Adipose tissue (tissue), 3 donors: ENCODE results near the gene ASPSCR1. TPM values are rescaled to one million over a fixed set of nuclear protein-coding genes. Genes with fewer than 3 reads are reported as not detected.
"Not testable (repeated sequence)": the region's sequence is repeated elsewhere in the genome, so short reads cannot be mapped to it uniquely, and the experiment has no call there.

Experiments
- H3K27ac ChIP-seq: one replicate; pipeline ENCODE4 v1.5.1; 2013; ENCODE audit warnings: low read depth, low read length
- WGBS, 3 donors: extraction: QIAGEN DNeasy Blood & Tissue Kit; methylation state at CpG; one replicate each; pipeline ENCODE4 v1.1.7; 2013; 5-methylcytosine and 5-hydroxymethylcytosine counted together
- polyA plus RNA-seq, 3 donors: library from polyadenylated mRNA; stranded (reverse); fragments of 200-250 nt; gene quantifications; one replicate each; pipeline ENCODE4 v1.2.3, GENCODE V29; 2013
- donor health status: healthy with polysubstance abuse.
- donor health status: Bipolar disorder and iron deficiency.
- donor health status: healthy.

Gene ASPSCR1
- polyA plus RNA-seq, 3 donors, result 17.7 to 35.4 (median 31.0) TPM

DNA sequence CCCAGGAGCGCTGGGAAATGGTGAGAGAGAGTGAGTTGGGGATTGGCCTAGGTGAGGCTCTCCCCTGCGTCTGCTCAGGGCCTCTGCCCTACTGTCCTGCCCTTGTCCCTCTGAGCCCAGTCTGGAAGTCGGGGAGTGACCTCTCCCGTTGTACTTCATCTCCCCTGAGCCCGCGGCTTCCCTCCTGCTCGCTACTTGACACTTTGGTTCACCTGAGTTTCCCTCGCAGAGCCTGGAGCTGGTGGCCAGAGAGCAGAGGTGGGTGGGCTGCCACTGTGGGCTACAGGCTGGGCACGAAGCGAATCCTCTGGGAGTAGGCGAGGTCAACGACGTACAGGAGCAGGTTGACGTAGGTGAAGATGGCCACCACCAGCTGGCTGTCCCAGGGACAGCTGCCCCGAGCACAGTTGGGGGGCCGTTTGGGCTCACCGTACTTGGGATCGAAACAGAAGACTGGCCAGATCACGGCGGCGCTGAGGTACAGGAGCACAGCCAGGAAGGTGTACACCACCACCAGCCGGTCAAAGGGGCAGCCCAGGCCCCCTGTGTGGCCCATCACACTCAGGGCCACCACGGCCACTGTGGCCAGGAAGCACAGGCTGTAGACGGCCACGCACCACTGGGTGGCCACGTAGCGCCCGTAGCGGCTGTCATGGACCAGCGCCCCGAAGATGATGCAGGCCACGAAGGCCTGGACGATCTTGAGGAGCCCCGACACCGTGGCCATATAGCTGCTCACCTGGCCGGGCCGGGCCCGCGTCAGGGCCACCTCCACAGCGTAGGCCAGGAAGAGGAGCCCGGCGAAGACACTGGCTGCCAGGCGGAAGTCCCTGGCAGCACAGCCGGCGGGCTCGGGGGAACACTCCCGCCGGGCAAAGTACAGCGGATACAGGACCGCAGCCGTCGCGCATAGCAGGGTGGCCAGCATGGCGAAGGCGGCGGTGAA is 36.6 kb upstream of the ASPSCR1 start:
- 85 to 92% (median 92%) methylated on average over 54 to 56 of the region's 56 CpGs for WGBS, 3 donors
- no peak overlapping the region for H3K27ac ChIP-seq

DNA sequence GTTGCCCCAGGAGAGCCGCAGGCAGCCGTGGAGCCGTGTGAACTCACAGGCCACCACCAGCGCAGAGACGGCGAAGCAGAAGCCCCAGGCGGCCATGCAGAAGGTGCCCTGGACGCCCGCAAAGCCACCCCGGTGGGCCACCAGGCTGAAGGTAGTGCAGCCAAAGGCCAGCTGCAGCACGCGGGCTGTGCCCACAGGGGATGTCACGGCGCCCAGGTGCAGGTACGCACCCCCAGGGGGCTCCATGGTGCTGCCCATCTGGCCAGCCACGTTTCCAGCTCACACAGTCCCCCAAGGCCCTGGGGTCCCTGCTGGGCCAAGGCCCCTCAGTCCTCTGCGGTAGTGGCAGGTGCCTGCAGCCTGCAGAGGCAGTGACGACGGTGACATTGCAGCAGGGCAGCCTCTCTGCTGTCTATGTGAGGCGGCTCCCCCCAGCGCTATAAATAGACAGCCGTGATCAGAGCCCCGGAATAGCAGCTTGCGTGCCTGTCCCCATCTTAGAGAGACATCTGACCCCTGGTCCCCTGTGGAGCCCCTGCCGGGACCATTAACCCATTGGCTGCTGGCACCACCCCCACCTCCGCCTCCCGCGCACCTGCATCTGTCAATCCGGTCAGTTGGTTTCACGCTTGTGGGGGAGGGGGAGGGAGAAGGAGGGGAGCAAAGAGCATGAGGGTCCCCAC is 35.8 kb upstream of the ASPSCR1 start:
- no peak overlapping the region for H3K27ac ChIP-seq
- WGBS, 3 donors, result 44 to 49% (median 48%) methylated on average over 27 to 30 of the region's 30 CpGs

DNA sequence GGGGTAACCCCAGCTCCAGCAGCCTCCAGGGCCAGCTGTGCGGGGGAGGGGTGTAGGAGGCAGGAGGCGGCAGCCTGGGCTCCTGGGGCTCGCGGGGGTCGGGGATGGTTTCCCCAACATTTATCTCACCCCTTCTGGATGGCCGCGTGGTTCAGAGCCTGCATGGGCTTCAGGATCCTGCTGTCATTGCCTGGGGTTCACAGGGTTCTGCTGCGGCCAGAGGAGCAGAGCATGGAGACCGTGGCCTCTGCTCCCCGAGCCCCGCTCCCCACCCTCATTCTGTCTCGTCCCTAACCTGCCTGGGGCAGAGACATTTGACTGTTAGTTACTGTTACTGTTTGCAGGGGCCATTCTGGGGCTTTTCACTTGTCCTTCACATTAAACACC is 35.3 kb upstream of the ASPSCR1 start:
- WGBS, 3 donors, result 46 to 55% (median 48%) methylated on average over 10 to 12 of the region's 12 CpGs
- no peak overlapping the region for H3K27ac ChIP-seq

DNA sequence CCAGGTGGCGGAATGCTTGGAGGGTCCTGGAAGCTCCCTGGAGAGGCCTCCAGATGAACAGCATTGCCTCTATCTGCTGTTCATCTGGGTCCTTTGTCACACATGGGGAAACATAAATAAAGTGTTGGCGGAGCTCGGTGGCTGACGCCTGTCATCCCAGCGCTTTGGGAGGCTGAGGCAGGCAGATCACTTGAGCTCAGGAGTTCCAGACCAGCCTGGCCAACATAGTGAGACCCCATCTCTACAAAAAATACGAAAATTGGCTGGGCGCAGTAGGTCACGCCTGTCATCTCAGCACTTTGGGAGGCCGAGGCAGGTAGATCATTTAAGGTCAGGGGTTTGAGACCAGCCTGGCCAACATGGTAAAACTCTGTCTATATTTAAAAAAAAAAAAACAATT is 32.6 kb upstream of the ASPSCR1 start:
- H3K27ac ChIP-seq, result no peak overlapping the region
- WGBS, 3 donors, result 86 to 88% (median 87%) methylated on average over 9 of the region's 9 CpGs

DNA sequence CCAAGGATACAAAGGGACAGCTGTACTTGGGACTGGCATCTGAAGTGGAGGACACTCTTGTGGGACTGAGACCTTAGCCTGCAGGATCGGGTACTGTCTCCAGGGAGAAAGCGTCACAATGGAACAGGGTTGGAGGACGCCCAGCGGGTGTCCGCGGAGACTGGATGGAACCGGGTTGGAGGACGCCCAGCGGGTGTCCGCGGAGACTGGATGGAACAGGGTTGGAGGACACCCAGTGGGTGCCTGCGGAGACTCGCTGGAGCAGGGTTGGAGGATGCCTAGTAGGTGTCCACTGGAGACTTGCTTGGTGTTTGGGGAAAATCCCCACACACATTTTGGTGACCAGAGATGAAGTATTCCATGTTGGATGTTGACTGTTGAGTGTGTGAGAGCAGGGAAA is 30.2 kb upstream of the ASPSCR1 start, which contains the start of gene MYADML2:
Gene MYADML2 (minus strand): TSS at position 45 of the 400 bp plus-strand sequence. CDS start 5,492 bp downstream, outside the sequence.
- WGBS, 3 donors, result 89% methylated on average over 13 of the region's 13 CpGs
- H3K27ac ChIP-seq, result no peak within 1 kb of the TSS

DNA sequence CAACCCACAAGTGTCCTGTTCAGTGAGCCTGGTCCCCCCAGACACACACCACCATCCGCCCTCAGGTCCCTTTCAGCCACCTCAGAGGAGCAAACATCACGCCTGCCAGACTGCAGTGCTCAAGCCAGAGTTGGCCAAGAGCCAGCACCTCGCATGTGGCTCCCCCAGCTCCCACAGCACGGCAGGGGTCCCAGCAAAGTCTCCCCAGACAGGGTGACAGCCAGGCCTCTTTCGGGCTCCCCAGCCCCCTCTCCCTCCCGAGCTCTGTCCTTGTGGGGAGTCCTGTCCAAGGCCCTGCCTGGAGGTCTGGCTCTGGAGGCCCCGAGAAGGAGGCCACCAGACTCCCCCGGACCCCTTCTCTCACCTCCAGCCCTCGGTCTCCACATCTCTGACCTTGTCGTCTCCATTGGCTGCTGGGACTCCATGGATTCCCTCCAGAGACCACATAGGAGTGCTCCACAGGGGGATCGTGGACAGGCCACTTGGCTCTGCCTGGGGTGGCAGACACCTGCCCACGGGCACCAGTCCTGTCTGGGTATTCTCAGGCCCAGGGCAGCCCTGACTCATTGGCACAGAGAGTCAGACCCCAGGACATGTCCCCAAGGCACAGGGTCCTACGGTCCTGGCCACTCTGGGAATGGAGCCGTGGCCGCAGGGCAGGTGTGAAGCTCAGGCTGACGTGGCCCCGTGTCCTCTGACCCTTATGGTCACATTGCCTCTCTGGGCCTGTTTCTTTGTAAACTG is 28.6 kb upstream of the ASPSCR1 start:
- WGBS, 3 donors, result 80 to 85% (median 84%) methylated on average over 17 of the region's 17 CpGs
- H3K27ac ChIP-seq, result no peak overlapping the region

DNA sequence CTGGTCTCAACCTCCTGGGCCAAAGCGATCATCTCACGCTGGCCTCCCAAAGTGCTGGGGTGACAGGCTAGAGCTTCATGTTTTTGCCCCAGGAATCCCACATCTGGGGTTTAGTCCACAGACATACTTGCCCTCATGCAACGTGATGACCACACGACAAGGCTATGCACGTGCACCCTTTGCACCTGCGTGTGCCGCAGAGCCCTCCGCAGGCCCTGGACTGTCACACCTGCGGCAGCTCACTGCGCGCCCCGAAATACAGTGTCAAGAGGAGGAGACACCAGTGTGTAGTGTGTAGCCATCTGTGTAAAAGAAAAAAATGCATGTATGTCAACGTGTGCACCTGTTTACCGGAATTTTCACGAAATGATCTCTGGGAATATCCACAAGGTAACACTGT is 26.9 kb upstream of the ASPSCR1 start:
- WGBS, 3 donors, result 83 to 89% (median 88%) methylated on average over 15 of the region's 15 CpGs
- H3K27ac ChIP-seq, result no peak overlapping the region

DNA sequence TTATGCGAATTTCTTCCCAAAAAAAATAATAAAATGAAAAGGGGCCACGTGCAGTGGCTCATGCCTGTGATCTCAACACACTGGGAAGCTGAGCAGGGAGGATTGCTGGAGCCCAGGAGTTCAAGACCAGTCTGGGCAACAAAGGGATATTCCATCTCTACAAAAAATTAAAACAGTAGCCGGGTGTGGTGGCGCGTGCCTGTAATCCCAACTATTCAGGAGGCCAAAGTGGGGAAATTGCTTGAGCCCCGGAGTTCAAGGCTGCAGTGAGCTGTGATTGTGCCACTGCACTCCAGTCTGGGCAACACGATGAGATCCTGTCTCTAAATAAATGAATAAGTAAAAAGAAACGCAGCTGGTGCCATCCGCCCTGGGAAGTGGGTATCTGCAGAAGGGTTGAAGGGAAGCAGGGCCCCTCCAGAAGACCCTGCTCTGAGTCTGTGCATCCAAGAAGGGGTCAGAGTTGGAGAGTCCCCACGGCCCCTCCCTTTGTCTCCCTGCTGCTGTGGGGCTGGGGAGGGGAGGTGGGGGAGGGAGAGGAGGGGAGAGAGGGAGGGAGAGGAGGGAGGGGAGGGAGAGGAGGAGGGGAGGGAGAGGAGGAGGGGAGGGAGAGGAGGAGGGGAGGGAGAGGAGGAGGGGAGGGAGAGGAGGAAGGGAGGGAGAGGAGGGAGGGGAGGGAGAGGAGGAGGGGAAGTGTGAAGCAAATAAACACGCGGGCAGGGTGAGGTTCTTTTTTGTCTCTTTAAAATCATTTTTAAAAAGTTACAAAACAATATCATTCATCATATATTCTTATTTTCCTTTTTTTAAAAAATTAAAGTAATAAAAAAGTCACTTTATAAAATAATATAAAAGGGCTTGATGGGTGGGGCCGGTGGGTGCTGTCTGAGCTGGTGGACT is 25.4 kb upstream of the ASPSCR1 start:
- no peak overlapping the region for H3K27ac ChIP-seq
- WGBS, 3 donors, result 47 to 55% (median 48%) methylated on average over 12 to 13 of the region's 13 CpGs

DNA sequence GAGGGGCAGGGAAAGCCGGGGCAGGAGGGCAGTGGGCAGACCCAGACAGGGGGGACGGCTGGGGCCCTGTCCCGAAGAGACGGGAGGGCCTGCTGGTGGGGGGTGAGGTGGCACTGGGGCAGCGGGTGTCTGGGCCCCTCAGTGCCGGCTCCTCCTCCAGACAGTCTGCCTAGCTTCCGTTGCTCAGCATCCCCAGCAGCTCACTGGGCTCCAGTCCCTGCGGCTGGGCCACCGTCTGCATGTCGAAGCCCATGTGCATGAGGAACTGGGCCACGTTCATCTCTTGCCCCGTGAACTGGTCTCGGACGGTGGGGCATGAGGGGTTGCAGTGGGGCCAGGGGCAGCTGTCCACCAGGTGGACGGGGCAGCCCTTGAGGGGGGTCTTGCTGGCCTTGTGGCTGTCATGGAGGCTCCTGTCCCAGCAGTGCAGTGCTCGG is 24.6 kb upstream of the ASPSCR1 start:
- 68 to 80% (median 79%) methylated on average over 16 of the region's 16 CpGs for WGBS, 3 donors
- no peak overlapping the region for H3K27ac ChIP-seq

DNA sequence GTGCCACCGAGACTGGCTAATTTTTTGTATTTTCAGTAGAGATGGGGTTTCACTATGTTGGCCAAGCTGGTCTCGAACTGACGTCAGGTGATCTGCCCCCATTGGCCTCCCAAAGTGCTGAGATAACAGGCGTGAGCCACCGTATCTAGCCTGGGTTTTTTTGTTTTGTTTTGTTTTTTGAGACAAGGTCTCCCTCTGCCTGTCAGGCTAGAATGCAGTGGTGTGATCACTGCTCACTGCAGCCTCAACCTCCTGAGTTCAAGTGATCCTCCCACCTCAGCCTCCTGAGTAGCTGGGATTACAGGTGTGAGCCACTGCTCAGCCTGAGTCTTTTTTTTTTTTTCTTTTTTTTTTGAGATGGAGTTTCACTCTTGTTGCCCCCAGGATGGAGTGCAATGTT is 24.0 kb upstream of the ASPSCR1 start:
- 75 to 87% (median 75%) methylated on average over 5 of the region's 5 CpGs for WGBS, 3 donors
- not testable (repeated sequence) for H3K27ac ChIP-seq

DNA sequence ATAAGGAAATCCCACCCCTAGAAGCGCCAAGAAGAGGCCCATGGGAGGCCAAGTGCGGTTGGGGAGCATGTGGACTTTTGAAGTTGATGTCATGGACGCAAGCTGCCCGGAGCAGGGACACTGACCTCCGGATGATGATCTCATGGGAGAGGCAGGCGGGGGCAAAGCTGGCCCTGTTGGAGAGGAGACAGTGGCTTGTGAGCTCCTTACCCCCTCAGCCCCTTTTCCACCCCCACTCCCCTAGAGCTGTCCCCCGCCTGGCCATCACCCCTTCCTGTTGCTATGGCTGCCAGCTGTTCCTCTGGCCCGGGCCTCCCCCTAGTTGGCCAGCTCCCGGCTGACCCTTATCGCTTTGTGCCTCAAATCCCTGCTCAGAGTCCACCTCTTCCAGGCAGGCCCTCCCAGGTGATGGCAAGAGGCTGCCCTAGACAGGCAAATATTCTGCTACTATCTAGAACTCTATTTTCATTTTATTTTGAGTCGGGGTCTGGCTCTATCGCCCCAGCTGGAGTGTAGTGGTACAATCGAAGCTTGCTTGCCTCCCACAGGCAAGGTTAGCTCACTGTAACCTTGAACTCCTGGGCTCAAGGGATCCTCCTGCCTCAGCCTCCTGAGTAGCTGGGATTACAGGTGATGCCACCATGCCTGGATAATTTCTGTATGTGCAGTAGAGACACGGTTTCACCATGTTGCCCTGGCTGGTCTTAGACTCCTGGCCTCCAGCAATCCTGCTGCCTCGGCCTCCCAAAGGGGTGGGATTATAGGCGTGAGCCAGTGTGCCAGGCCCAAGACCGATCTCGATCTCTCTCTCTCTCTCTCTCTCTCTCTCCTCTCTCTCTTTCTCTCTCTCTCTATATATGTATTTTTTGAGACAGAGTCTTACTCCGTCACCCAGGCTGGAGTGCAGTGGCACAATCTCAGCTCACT is 23.0 kb upstream of the ASPSCR1 start:
- 81 to 85% (median 85%) methylated on average over 18 to 19 of the region's 19 CpGs for WGBS, 3 donors
- H3K27ac ChIP-seq, result no peak overlapping the region

DNA sequence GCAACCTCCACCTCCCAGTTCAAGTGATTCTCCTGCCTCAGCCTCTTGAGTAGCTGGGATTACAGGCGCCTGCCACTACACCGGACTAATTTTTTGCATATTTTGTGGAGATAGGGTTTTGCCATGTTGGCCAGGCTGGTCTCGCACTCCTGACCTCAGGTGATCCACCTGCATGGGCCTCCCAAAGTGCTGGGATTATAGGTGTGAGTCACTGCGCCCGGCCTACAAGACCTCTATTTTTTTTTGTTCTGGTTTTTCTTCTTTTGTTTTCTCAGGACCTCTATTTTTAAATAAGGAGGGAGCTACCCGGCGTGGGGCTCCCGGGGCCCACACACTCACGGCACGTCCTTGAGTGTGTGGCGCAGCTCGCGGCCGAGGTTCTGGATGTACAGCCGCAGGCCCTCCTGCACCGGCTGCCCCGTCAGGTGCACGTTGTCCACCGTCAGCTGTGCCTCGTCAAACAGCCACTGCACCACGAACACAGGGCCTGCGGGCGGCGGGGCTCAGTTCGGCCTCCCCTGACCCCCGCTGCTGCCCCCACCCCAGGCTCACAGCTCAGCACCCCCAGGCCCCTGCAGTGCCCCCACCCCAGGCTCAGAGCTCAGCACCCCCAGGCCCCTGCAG is 22.3 kb upstream of the ASPSCR1 start:
- no peak overlapping the region for H3K27ac ChIP-seq
- 88 to 93% (median 88%) methylated on average over 26 of the region's 26 CpGs for WGBS, 3 donors

DNA sequence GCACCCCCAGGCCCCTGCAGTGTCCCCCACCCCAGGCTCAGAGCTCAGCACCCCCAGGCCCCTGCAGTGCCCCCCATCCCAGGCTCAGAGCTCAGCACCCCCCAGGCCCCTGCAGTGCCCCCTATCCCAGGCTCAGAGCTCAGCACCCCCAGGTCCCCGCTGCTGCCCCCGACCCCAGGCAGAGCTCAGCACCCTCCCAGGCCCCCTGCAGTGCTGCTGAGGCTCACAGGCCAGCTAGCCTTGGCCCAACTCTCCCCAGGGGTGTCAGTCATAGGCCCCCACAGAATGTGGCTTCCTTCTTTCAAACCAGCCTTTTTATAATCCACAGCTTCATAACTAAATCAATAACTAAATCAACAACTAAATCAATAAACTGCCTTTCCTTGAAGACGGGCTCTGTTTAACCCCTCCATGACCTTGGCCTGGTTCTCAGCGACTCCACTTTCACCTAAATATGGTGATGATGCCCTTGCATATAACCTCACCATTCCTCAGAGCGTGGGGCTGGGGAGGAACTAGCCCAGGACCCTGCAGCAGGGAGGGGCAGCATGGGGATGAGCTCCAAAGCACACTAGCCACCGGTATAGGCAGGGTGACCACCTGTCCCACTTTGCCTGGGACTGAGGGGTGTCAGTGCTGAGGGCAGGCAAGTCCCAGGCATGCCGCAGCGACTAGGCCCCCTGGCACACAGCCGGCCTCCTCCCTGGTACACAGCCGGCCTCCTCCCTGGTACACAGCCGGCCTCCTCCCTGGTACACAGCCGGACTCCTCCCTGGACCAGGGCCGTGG is 21.5 kb upstream of the ASPSCR1 start:
- no peak overlapping the region for H3K27ac ChIP-seq
- WGBS, 3 donors, result 73 to 89% (median 89%) methylated on average over 12 to 13 of the region's 13 CpGs

DNA sequence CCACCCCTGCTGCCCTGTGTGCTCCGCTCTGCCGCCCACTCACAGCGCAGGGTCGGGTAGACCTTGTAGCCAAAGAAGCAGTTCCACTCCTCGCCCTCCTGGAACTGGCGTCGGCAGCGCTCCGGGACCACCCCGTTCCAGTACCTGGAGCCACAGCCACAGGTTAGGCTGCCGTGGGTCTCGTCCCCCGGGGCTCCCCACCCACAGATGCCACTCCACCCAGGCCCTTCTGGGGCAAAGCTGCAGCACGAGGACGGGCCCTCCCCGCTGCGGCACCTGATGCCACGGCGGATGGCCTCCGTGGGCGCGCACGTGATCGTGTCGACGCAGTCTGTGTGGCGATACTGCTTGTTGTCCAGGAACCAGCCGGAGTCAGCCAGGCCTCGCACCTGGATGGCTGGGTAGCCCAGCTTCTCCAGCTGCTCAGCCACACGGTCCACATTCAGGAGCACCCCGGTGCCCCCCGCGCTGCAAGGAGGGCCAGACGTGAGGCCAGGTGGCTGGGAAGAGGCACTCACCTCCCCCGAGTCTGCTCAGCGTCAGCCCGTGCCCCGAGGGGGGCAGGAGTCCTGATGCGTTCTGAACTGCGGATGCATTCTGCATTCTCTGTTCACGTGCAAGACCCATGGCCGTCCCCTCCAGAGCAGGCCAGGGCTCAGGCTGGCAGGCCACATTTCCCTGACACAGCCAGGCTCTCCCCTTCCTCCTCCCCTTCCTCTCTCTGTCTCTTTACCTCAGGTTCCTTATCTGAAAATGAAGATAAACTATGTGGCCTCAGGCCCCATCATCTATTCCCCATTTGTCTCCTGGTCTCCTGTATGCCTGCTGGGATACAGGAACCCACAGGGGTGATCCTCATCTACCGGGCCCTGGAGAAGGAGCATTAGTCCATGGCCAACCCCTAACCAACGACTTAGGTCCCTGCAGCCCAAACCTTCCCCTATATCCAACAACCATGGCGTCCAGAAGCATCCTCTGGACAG is 20.5 kb upstream of the ASPSCR1 start:
- H3K27ac ChIP-seq, result no peak overlapping the region
- WGBS, 3 donors, result 81 to 84% (median 82%) methylated on average over 44 to 45 of the region's 45 CpGs
